ENCODE data around the gene FTO. TPM values are rescaled to one million over a fixed set of nuclear protein-coding genes. Genes with fewer than 3 reads are reported as not detected.
A peak's percentile ranks its signal among the peaks of the same experiment; 100 is the strongest.

The FTO gene
- total RNA-seq, 1 donor from 2014 or later: 97.8 TPM

DNA sequence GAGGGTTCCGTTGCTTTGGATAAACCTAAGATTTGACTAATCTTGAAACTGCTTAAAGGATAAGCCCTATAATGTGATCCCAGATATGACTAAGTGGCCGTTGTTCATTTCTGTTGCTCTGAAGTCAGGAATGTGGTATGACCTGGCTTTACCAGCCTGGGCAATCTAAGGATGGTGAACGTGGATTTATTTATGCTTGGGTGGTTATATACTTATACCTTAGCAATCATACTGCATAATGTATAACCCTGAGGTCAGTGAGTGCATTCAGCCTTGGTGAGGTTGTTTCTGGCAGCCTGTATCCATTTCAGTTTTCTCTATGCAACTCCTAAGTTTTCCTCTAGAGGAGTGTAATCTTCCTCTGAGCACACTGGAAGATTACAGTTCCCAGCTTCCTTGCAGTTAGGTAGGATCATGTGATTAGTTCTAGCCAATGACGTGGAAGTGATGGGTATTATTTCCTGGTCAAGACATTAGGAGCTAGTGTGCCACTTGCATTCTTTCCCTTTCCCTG, 41.9 kb downstream of the FTO start:
- DNase-seq (ENCODE audit: low spot score in 2 of 2) (no peak), FAIRE-seq (no peak)

DNA sequence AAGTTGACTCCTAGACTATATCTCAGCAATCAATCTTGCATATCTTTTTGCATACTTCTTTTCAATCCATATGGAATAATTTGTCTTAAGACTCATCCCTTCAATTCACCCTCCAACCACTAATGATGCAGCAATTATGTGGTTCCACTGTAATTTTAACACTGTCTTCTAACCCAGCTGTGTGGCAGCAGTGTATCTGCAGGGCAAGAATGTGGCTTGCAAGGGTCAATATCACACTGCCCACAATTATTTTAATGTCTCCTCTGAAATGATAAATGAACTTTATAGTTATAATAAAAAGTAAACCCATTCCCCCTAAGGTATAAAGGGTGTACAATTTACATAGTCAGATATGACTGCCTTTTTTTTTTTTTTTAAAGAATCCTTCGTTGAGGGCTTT, 48.6 kb downstream of the FTO start:
- DNase-seq (ENCODE audit: low spot score in 2 of 2) (no peak), FAIRE-seq (no peak)

DNA sequence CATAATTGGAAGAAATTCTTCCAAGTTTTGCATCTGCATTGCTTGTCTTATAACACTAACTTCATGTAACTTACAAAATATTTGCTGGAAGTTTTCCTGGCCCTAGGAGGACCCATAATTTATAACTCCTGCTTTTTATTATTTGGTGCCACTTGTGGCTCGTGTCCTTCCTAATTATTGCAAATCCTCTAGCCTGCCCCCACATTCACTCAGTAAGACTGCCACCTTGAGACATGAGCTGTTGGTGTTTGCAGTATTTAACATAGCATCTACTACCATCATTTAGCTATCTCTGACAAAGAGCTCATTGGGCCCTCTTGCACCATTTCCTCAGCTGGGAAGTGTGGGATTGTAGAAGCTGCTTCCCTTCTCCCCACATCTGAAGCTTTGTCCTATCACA, 49.5 kb downstream of the FTO start:
- FAIRE-seq (no peak), DNase-seq (ENCODE audit: low spot score in 2 of 2) (no peak)

DNA sequence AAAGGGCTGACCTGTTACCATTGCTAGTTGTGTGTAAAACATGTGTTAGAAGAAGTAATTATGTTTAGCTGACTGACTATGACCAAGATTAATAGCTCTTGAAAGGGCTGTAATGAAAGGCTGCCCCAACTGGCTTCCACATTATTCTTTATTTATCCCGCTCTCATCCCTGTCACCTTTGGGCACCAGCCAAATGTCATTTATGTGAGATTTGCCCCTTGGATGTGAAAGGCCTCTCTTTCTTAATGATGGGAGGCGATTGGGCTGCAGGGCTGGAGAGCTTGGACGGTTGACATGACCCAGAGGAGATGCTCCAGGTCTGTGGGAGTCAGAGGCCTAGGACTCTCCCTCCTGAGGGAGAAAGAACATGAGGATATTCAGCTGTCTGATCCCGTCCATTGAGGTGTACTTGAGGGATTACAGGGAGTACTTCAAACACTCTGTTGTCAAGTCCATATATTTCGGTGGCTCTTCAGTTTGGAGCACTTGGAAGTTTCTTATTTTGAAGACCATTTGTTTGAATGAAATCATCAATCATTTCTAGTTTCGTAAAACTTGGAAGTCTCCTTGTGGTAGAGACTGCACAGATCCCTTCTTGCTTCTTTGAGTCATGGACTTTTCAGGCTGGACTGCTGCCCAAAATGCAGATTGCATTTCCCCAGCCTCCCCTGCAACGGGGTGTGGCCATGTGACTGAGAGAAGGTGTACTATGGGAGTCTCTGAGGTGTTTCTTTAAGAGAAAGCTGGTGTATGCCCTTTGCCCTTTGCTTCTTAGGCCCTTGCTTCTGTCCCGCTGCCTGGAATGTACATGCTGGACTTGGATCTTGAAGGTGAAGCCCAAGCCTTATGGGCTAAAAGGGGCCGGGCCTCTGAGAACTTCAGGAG, 51.3 kb downstream of the FTO start:
- no peak for DNase-seq (ENCODE audit: low spot score in 2 of 2)
- FAIRE-seq: no peak

DNA sequence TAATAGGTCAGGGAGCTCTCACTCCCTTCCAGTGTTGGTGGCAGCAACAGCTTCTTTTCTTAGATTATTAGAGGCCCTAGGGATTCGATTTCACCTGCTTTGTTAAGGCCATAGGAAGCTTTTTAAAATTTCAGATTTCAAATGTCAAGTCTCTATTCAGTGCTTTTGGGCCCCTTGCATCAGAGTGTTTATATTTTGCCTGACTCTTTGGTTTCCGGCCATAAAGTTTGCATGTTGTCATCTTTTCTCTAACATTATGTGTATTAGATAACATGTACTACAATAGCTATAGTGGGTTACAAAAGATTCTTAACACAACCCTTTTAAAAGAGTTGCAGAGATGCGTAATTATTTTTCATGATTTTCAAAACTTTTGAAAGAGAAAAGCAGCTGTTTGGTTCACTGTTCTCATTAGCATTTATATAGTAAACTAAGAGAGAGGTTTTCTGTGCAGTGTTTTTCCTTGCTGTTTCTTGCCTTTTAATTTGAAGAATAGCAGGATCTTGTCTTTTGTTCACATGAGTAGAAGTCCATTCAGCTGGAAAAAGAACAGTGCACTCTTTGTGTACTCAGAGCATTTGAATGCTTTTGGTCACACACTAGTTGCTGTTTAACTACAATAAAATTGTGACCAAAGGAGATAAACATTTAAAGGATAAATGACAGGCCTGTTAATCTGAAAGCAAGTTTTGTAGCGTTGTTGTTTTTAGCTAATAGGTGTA, 52.5 kb downstream of the FTO start:
- no peak for FAIRE-seq
- peak; percentile 13 to 22 for DNase-seq (ENCODE audit: low spot score in 2 of 2)

DNA sequence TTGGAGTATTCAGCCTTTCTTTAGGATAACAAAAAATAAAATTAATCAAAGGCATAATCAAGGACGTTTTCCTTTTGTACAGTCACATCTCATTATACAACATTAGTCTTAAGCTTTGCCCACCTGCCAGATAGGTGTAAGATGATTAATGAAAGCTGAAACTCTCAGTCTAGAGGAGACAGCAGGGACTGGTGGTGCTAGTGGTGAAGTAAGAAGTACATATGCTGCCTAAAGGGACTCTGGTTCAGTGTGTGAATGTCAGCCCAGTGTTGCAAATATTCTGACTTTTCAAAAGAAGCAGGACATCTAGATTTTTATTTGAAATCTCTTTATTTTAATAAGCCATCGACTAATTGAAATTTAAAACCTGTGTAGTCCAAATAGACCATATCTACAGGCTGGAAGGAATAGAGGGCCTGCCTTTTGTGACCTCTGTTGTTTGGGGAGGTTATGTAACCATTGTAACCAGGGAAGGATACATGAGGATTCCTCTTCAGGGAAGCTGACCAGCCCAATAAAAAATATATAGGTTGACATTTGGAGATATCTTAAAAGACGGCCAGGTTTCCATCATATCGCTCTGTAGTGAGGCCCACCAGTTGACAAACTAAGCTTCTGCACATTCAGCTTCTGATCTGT, 54.1 kb downstream of the FTO start:
- no peak for FAIRE-seq
- DNase-seq (ENCODE audit: low spot score in 2 of 2): no peak

DNA sequence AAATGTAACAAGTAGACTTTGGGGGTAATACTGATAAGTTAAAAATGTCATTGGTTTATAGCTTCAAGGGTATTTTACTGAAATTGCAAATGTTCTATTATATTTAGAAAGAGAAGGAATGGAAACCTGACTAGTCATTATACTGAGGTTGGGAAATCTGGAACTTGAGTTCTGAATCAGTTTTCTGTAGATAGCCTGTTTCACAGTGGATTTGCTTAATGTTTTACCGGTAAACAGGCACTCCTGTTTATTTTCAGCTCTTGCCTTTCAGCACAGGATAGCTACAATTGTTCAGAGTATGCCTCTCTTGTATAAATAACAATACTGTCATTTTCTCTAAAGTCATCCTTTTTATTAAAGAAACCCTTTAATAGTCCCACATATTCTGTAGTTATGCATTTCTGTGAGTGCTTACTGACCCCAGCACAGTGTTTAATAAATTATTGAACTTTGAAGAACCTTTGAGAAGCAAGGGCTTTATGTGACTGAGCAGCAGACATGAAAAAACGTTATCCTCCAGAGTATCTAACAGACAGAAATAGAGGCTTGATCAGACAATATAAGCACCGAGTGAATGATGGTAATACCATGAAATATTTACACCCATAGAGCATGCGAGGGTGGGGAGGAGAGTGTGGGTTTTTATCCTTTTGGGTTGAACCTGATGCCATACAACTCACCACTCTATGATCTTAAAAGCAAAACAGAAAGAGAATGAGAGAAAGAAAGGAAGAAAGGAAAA, 58.2 kb downstream of the FTO start:
- FAIRE-seq (no peak), DNase-seq (ENCODE audit: low spot score in 2 of 2) (no peak)

DNA sequence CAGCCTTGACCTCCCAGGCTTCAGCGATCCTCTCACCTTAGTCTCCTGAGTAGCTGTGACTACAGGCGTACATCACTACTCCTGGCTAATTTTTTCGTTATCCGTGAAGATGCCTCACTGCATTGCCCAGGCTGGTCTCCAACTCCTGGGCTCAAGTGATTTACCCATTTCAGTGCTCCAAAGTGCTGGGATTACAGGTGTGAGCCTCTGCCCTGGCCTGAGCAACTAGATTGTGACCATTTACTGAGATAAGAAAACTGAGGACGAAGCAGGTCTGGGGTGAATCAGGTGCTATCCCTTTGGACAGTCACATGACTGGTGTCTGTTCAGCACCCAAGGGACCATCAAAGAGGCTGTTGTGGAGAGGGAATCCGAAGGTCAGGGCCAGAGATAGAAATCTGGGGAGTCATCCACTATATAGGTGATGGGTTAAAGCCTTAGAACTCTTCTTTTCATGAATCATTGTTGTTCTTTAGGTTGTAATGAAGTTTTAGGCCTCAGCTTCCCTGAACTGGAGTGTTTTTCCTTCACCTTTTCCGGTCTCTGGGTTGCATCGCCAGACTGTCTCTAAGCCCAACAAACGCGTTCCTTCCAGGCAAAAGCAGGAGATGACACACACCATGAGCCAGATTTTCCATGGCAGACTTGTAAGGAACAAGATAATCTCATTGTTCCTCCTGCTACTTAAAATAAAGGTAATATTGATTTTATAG, 62.5 kb downstream of the FTO start:
- FAIRE-seq (no peak), DNase-seq (ENCODE audit: low spot score in 2 of 2) (no peak)

DNA sequence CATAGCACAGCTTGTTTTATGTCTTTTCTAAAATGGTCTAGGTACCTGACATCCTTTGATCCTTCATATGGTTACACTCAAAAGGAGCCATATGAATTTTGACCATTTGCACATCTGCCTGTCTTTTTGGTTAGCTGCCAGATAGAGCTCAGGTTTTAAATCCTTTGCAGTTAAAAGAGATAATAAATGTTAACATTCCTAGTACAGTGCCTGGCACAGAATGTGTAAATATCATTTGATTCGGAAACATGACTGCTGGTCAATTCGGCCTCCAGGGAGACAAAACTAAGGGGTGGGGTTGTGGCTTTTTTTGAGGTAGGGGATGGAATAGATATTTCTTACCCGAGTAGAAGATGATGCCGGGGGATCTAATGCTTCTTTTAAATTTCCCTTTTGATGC, 64.2 kb downstream of the FTO start:
- FAIRE-seq (no peak), DNase-seq (ENCODE audit: low spot score in 2 of 2) (no peak)

DNA sequence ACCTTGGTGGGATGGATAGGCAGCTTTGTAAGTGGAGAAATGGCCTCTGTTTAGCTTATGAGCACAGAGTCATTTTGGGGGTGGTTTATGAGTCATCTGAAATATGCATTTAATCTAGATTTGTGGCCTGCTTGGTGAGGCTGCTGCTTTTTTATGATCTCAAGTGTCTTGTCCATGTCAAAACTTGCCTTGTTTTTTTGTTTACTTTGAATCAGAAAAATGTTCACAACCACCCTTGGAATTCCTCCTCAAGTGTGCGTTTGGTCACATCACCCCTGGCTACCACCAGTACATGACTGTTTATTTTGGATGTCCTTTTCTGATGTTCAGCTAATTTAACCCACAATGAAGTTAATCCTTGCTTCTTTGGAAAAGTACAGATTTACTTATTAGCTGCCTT, 64.6 kb downstream of the FTO start:
- FAIRE-seq (no peak), DNase-seq (ENCODE audit: low spot score in 2 of 2) (no peak)

DNA sequence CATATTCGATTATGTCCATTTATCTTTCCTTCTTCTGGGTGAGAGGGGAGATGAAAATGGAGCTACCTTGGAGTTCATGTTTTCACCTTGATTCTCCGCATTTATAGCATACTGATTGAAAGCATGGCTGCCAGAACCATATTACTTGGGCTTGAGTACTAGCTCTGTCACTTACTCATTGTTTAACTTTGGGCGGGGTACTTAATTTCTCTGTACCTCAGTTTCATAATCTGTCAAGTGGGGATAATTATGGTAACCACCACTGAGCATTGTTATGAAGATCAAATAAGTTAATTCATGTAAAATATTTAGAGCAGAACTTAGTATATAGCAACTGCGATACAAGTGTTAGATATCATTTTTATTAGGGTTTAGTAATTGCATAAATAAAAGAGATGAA, 65.2 kb downstream of the FTO start:
- FAIRE-seq: no peak
- DNase-seq (ENCODE audit: low spot score in 2 of 2): no peak

DNA sequence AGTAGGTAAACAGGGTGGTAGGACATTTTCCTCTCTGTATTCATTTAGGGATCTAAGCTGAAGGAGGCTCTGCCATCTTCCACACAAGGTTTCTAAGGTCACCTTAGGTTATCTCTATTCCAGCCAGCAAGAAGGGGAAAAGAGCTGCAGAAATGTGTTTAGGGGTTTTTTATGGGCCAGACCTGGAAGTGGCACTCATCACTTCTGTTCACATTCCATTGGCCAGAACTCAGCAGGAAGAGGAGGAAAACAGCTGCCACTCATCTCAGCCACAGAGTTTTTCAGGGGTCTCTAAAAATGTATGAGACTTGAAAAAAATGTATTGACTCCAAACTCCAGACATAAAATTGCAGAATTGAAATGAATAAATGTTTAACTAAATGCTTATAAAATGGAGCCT, 65.8 kb downstream of the FTO start:
- DNase-seq (ENCODE audit: low spot score in 2 of 2) (no peak), FAIRE-seq (no peak)

DNA sequence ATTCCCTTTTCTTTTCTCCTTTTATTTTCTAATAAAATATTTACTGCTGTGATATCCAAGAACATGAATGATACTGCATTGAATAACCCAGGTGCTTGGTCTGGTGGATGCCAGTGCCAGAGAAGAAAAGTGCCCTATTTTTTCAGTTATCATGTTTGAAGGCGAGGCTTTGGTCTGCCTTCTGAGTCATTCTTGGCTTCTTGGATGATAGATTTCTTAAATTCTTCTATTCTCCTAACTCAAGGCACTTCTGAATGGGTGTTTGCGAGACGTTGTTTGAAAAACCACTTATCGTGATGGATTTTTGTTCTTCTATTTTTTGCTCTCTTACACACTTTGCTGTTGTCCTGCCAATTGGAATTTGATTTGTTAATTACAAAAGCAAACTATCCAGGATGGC, 66.7 kb downstream of the FTO start:
- no peak for DNase-seq (ENCODE audit: low spot score in 2 of 2)
- FAIRE-seq: no peak

DNA sequence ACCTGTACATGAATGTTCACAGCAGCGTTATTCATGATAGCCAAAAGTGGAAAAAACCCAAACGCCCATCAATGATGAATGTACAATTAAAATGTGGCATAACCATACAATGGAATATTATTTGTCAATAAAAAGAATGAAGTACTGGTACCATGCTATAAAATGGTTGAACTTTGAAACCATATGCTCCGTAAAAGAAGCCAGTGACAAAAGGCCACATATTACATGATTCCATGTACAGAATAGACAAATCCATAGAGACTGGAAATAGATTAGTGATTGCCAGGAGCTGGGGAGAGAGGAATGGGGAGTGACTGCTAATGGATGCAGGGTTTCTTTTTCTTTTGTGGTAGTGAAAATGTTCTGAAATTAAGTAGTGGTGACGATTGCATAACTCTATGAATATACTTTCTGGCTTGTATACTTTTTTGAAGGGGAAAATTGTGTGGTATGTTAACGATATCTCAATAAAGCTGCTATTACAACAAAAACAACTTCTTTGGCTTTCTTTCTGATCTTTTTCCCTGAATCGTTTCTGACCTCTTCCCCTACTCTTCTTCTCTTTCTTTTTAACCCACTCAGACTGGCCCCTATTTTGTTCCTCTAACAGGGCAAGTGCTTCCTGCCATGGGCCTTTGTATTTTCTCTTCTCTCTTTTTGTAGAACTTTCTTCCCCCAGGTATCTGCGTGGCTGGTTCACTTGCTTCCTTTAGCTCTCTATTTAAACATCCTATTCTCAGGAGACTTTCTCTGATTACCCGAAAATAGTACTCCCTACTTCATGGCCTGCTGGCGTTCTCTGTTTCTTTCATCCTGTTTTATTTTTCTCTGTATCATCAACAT, 67.9 kb downstream of the FTO start:
- DNase-seq (ENCODE audit: low spot score in 2 of 2): no peak
- FAIRE-seq: no peak

DNA sequence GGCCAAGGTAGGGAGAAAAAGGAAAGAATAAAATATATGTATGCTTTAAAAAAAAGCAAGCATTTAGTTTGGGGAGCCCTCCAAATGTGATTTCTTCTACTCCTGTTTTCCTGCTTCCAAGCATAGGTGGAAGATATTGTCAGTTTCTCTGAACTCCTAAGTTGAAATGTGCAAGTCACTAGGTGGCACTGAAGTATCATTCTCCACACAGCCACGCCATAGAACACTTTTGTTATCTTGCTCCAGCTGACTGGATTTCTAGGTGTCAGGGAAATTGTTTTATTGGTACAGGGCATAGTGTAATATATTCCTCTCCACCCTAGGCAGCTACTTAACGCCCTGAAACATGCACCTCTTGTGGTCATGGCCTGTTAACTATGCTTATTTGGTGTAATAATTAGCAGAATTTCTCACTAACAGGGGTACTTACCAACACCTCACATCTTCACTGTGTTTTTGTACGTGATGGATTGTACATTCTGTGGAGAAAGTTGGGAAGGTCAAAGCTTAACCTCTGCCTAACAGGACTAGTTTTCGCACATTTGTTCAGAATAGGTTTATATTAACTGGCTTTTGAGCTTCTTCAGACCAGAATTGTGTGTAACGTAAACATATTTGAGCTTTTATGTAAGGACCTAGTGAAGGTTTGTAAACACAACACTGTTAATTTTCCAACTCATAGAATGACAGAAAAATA, 69.3 kb downstream of the FTO start:
- FAIRE-seq: no peak
- peak; percentile 21 to 37 for DNase-seq (ENCODE audit: low spot score in 2 of 2)

DNA sequence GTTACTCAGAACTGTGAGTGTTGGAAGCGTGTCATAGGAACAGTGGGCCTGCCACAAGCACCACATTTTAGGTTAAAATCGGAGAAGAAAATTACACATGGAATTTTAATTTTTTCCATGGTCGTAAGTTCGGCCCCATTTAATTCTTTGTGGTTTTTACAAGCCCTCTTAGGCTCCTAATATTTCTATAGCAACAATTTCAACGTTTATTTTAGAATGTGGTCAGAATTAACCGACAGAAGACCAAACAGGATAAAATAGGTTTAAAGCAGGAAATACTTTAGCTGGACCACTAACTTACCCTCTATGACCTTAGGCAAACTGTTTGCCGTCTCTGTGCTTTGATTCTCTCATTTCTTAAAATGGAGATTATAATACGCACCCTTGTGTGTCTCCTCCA, 69.9 kb downstream of the FTO start:
- no peak for FAIRE-seq

DNA sequence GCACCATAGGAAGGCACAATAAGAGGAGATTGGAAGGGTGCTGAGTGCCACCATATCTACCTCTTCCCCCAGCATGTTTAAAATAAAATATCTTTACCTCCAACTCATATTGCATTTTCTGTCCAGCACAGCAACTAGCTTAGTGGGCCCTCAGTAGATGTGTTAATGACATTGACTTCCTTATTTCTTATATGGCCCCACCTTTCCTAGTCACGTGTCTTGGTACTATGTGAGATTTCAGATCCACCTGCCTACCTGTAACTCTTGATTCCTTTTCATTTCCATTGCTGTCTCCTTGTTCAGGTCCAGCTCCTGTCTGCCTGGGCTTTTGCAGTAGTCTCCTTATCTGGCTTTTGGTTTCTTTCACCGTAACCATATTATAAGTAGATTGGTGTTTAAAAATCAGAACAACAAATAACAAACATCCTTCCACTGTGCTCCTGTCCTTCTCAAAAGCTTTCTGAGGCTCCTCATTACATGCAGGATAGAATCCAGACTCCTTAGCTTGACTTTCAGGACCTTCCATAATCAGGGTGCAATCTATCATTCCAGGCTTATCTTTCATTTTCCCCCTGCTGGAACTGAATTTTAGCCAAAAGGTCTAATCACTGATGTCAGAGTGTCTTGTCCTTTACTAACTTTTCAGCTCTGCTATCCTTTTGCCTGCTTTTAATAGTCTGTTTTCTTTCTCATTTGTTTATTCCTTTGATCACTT, 71.3 kb downstream of the FTO start:
- no peak for DNase-seq (ENCODE audit: low spot score in 2 of 2)
- no peak for FAIRE-seq

More for the DNA sequence above, 69.9 kb downstream of the FTO start:
- DNase-seq (ENCODE audit: low spot score in 2 of 2): no peak
